Measurements from ENCODE around the gene ARHGEF11.
A peak's percentile ranks its signal among the peaks of the same experiment; 100 is the strongest.

Gene ARHGEF11

GRCh38 chr1:157000686-157001085 lies 44.9 kb downstream of the ARHGEF11 start:
- DNase-seq (ENCODE audit: low read depth), result no peak

- no peak for DNase-seq (ENCODE audit: low read depth)
These were observed 45.8 kb downstream of the ARHGEF11 start for GRCh38 chr1:156999596-157000320.

DNA sequence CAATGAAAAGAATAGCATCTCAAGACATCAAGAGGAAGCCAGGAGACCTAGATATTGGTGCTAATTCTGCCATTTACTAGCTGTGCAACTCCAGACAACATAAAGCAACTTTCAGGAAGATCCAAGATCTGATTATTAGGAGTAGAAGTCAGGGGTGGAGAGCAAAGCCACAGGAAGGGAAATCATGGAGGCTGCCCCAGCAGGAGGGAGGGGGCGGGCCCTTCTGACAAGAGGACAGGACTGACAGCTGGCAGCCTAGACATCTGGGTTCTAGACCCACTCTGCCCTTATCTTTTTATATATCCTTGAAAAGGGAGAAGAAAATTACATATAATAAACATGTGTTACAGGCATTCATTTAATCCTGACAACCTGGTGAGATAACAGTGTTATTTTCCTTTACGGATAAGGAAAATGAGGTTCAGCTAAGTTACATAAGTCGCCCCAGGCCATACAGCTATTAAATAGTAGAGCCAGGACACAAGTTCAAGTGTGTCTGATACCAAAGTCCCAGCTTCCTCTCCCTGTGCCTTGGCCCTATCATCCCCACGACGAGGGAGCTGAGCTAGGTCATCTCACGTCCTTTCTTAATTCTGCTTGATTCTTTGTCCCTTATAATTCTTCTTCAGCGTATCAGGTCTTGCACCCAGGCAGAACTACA lies 46.6 kb downstream of the ARHGEF11 start:
- DNase-seq (ENCODE audit: low read depth), result no peak

DNA sequence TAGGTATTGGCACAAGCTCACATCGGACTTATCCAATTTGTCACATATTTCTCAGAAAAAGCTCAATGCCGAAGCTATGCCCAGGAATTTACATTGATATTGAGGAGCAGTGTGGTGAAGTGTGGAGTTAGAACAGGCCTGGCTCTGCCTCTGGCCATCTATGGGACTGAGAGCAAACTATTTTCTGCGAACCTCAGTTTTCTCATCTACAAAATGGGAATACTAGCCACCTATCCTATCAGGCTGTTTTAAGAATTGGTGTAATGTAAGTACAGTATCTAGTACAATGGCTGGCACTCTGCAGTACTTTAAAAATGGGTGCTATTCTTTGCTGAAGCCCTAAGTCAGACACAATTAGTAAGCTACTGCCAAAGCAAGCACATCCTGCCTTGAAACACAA lies 47.2 kb downstream of the ARHGEF11 start:
- DNase-seq (ENCODE audit: low read depth), result no peak

- DNase-seq (ENCODE audit: low read depth), result no peak
These were observed 50.1 kb downstream of the ARHGEF11 start for GRCh38 chr1:156995412-156995811.

GRCh38 chr1:156994277-156994676 lies 51.3 kb downstream of the ARHGEF11 start:
- DNase-seq (ENCODE audit: low read depth), result no peak

GRCh38 chr1:156993426-156994147 lies 52.0 kb downstream of the ARHGEF11 start:
- DNase-seq (ENCODE audit: low read depth), result no peak

- DNase-seq (ENCODE audit: low read depth), result no peak
These were observed 53.3 kb downstream of the ARHGEF11 start for GRCh38 chr1:156992215-156992614.

DNA sequence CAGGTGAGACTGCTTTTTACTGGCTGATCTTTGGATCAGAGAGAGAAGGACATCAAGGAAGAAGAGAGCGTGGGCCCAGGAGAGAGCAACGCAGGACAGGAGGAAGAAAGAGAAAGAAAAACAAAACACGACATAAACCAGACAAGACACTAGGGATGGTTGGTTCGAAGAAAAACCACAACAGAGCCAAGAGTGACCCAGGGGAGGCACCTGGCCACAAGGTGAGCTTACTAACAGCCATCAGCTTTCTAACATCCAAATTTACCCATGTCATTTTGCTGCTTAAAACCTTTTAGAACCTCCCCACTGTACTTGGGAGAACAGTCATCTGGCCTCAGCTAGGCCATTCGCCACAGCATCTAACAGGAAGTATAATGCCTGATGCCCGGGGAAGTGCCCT lies 57.8 kb downstream of the ARHGEF11 start:
- no peak for DNase-seq (ENCODE audit: low read depth)

- no peak for DNase-seq (ENCODE audit: low read depth)
These were observed 65.0 kb downstream of the ARHGEF11 start for GRCh38 chr1:156980551-156980950.

DNA sequence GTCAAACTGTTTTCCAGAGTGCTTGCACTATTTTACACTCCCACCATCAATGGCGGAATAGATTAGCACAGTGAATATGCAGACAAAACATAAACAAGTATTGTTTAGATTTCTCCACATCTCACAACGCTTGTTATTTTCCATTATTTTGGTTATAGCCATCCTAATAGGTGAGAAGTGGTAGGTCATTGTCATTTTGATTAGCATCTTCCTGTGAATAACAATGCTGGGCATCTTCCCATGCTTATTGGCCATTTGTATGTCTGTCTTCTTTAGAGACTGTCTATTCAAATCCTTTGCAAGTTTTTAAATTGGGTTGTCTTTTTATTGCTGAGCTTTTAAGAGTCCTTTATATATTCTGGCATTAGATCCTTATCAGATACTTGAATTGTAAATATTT lies 70.5 kb downstream of the ARHGEF11 start:
- DNase-seq (ENCODE audit: low read depth), result no peak

GRCh38 chr1:156973417-156973816 lies 72.1 kb downstream of the ARHGEF11 start:
- no peak for DNase-seq (ENCODE audit: low read depth)

GRCh38 chr1:156970017-156970416 lies 75.5 kb downstream of the ARHGEF11 start:
- no peak for DNase-seq (ENCODE audit: low read depth)

GRCh38 chr1:156969496-156969895 lies 76.0 kb downstream of the ARHGEF11 start:
- no peak for DNase-seq (ENCODE audit: low read depth)

DNA sequence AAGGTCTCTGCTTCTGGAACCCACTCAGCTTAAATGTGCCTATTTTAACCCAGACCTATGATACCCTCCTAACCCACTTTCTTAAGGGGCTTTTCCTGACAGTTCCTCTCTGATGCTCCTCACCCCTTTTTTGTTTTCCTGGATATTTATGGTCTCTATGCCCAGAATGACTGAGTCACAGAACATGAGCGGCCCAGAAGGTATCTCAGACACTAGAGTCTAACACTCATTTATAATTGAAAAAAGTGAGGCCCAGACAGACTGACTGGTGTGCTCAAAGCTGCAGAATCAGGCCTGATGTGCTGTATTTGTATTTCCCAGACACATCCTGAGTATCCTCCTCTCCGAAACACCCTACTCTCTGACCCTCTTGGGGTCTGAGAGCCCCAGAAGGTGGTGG lies 81.1 kb downstream of the ARHGEF11 start:
- DNase-seq (ENCODE audit: low read depth), result peak; percentile 7

DNA sequence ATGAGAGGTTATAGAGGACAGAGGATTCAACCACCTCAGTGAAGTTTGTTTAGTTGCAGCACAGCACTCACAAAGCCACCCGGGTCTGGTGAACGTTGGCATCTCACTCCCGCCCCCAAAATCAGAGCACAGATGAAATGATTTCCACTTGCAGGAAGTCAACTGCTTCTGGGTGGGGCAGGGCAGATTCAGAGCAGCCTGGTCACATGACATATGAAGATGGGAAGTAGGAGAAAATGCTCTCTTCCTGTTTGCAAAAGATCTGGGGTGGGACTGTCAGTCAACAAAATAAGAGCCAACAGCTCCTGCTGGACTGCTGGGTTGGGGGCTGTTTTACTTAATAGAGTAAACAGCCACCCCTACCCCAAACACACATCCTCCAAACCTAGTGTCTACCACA lies 81.9 kb downstream of the ARHGEF11 start:
- no peak for DNase-seq (ENCODE audit: low read depth)

GRCh38 chr1:156961709-156962108 lies 83.8 kb downstream of the ARHGEF11 start:
- DNase-seq (ENCODE audit: low read depth), result no peak

GRCh38 chr1:156959925-156960324 lies 85.6 kb downstream of the ARHGEF11 start:
- DNase-seq (ENCODE audit: low read depth), result no peak

DNA sequence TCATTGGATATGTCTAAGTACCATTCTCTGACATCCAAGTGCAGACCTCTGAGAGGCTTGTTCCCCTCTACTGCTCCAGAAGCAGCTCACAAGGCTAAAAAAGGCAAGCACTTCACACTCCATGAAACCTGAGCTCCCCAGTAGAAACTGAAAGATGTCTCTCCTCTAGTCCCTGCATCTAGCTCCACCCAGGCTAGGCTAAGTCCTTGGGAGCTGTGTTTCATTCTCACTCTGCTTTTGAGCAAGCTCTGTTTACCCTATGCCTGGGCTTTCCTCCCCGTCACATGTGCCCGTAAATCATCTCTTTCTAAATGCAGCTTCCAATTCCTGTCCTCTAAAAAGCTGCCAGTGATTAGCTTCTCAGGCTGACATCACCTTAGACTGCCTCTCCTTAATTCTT lies 86.1 kb downstream of the ARHGEF11 start:
- peak; percentile 21 for DNase-seq (ENCODE audit: low read depth)

GRCh38 chr1:156958247-156958714 lies 87.3 kb downstream of the ARHGEF11 start:
- DNase-seq (ENCODE audit: low read depth), result no peak

DNA sequence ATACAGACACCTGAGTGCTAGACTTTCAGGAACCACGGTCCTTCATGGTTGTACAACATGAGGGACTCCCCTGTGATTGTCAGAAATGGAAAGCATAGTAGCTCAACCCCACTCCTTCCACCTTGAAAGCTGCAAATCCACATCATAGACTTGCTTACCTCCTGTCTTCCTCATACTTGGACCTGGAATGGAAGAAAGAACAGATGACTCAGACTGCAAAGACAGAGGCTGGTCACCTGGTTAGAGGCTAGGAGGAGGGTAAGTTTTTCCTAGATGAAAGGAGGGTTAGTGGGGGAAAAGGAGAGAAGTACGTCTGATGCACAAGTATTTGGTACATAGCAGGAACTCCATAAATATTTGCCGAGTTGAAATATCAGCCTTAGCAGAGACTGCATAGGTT lies 87.9 kb downstream of the ARHGEF11 start:
- no peak for DNase-seq (ENCODE audit: low read depth)

DNA sequence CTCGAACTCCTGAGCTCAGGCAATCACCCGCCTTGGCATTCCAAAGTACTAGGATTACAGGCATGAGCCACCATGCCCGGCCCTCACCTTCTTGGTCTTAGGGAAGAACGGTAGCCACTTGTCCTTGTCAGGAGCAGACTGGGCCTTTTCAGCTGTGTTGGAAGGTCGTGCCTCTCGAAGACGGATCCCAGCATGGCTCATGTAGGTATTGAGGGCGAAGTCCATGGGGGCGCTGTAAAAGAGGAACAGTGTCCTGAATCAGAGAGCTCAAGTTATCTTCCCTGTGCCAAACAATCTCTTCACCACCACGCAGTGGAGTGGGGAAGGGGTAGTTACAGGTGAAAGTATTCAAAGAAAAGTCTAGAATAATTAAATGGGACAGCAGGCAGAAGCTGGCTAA lies 89.2 kb downstream of the ARHGEF11 start:
- DNase-seq (ENCODE audit: low read depth), result no peak

- no peak for DNase-seq (ENCODE audit: low read depth)
These were observed 92.0 kb downstream of the ARHGEF11 start for GRCh38 chr1:156953571-156953970.

Measured in GM04503 (cell line).